GM18498 (cell line): ENCODE results near the gene RAB39A.
"Not testable (repeated sequence)": the region's sequence is repeated elsewhere in the genome, so short reads cannot be mapped to it uniquely, and the experiment has no call there.

ENCODE experiments used
- ATAC-seq: cut with Tn5 transposase; IDR thresholded peaks from one replicate; pipeline ENCODE4 v1.9.1; 2021; ENCODE audit warnings: mild to moderate bottlenecking, moderate library complexity; ENCODE audit not compliant: unreplicated experiment

The RAB39A gene

DNA sequence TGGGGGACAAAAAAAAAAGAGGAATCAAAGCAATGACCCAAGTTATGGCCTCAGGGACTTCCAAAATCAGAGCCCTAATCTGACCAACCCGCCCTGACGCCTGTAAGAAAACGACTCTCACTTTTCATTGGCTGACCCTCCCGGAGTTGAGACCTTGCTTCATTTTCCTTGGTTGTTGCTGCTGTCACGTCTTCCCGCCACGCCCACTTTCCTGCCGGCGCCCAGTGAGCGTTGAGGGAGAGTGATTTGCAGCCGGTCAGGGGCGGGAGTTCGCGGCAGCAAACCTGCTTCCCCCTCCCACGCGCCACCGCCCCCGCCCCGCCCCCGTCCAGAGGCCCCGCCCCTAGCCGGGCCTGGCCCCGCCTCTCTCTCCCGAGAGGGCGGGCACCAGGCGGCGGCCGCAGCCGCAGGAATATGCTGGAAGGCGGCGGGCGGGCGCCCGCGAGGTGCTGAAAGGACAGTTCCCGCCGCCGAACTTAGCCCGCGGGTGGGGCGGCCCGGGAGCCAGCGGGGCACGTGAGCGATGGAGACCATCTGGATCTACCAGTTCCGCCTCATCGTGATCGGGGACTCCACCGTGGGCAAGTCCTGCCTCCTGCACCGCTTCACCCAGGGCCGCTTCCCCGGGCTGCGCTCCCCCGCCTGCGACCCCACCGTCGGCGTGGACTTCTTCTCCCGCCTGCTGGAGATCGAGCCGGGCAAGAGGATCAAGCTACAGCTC lies at the start of gene RAB39A:
Gene RAB39A, plus strand, starts transcription at position 403 of the 721 bp plus-strand sequence. Its CDS starts 121 bp downstream, at position 524.
- ATAC-seq, result peak; percentile 96

GRCh38 chr11:107881471-107881870 lies 46.8 kb upstream of the RAB39A start:
- not testable (repeated sequence) for ATAC-seq

- ATAC-seq, result no peak
Observed at GRCh38 chr11:107882095-107882820, 46.0 kb upstream of the RAB39A start.

- peak; percentile 71 for ATAC-seq
Observed at GRCh38 chr11:107898270-107898669, 30.0 kb upstream of the RAB39A start.

DNA sequence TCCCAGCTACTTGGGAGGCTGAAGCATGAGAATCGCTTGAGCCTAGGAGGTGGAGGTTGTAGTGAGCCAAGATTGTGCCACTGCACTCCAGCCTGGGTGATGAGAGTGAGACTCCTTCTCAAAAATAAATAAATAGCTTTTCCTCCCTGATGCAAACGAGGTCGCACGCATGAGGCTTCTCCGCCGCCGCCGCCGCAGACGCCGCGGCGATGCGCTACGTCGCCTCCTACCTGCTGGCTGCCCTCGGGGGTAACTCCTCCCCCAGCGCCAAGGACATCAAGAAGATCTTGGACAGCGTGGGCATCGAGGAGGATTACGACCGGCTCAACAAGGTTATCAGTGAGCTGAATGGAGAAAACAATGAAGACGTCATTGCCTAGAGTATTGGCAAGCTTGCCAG lies 20.0 kb upstream of the RAB39A start:
- no peak for ATAC-seq

DNA sequence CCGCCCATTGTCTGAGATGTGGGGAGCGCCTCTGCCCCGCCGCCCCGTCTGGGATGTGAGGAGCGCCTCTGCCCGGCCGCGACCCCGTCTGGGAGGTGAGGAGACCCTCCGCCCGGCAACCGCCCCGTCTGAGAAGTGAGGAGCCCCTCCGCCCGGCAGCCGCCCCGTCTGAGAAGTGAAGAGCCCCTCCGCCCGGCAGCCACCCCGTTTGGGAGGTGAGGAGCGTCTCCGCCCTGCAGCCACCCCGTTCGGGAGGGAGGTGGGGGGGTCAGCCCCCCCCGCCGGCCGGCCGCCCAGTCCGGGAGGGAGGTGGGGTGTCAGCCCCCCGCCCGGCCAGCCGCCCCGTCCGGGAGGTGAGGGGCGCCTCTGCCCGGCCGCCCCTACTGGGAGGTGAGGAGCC lies 15.8 kb upstream of the RAB39A start:
- not testable (repeated sequence) for ATAC-seq

DNA sequence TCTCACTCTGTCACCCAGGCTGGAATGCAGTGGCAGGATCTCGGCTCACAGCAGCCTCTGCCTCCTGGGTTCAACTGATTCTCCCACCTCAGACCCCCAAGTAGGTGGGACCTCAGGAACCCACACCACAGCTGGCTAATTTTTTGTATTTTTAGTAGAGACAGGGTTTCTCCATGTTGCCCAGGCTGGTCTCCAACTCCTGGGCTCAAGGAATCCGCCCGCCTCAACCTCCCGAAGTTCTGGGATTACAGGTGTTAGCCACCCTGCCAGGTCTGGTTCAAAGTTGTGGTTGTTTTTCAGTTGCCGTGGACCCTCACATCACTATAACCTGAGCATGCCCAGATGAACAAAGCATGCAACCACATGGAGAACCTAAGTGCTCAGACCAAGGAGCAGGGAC lies 13.0 kb upstream of the RAB39A start:
- ATAC-seq, result no peak

DNA sequence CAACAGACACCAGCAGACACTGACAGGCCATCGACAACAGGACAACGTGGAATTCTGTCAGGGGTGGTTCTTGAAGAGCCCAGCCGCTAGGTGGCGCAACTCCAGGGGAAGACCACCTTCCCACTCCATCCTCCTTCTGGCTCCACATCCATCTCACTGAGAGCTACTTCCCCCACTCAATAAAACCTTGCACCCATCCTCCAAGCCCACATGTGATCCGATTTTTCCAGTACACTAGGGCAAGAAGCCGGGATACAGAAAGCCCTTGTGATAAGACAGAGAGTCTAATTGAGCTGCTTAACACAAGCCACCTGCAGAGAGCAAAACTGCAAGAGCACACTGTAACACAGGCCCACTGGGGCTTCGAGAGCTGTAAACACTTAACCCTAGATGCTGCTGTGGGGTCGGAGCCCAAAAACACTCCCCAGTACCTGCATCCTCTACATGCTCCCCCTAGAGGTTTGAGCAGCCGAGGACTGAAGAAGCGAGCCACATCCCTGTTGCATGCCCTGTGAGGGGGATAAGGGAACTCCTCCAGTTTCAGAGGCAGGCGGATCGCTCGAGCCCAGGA lies 11.5 kb upstream of the RAB39A start:
- ATAC-seq, result peak; percentile 66

- no peak for ATAC-seq
Observed at GRCh38 chr11:107921997-107922396, 6.3 kb upstream of the RAB39A start.

GRCh38 chr11:107923519-107923918 lies 4.7 kb upstream of the RAB39A start:
- ATAC-seq, result not testable (repeated sequence)

- ATAC-seq, result no peak
Observed at GRCh38 chr11:107924306-107924705, 3.9 kb upstream of the RAB39A start.

- no peak for ATAC-seq
Observed at GRCh38 chr11:107927559-107927958, 689 bp upstream of the RAB39A start.

DNA sequence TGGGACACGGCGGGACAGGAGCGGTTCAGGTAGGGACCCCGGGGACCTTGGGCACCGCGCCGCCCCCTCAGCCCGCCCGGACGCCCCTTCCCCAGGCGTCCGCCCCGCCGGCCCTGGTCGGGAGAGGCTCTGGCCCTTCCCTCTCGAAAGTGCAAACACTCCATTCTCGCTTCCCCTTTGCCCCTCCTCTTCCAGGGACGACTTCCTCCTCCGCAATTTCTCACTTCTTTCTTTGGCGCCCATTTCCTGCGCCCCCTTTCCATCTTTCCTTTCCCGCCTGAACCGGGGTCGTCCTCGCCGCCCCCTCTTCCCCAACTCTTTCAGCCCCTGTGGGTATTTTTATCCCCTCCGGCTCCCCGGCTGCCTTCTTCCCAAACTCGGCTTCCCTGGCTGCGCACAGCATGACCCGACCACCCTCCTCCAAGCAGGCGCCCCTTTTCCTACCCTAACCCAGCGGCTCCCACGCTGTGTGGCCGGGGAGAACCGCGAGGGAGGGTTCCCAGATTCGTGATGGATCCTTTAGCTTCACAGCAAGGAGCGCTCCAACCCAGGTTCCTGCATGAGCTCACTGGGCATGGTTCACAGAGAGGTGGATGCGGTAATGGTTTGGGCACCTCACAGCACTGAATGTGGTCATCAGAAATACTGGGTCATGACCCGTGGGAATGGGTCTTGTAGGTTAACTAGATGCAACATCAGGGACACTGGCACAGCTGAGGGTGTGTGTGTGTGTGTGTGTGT lies 689 bp downstream of the RAB39A start:
- peak; percentile 6 for ATAC-seq

DNA sequence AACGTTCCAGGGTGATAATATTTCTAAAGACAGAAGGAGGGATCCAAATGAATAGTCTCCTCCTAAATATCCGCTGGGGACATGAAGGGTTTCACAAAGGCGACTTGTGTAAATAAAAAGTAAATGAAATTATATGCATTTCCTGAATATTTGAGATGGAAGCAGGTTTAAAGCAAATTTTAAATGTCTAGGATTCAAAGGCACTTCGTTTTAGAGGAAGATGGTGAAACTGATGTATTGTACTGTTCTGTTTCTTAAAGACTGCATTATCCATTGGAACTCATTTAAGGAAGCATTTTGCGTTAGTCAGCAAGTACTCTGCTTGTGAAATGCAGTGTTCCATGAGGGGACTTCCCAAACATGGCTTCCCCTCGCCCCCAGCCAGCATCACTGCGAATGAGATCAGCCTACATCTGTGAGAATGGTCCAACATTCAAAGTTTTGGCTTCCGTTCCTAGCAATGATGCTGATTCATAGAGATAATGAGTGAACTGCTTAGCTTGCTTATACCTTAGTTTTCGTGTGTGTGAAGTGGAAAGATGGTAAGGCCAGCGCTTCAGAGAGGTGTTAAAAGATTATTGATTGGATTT lies 1.5 kb downstream of the RAB39A start:
- ATAC-seq, result no peak

DNA sequence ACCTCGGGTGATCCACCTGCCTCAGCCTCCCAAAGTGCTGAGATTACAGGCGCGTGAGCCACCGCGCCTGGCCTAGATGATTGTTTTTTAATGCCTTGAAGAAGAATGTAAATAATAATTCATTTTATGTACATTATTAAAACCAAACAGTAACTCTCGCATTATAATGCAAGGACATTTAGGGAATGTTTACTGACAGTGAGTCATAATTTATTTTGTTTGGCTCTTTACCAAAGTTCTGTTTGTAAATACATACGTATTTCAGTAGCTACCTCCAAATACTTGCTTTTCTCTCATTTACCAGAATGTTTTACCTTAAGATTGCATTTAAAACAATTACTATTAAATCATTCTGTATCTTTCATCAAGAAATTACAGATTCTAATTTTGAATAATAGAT lies 3.0 kb downstream of the RAB39A start:
- no peak for ATAC-seq

- ATAC-seq, result no peak
Observed at GRCh38 chr11:107947904-107948303, 19.7 kb downstream of the RAB39A start.

GRCh38 chr11:107948328-107948727 lies 20.1 kb downstream of the RAB39A start:
- not testable (repeated sequence) for ATAC-seq

DNA sequence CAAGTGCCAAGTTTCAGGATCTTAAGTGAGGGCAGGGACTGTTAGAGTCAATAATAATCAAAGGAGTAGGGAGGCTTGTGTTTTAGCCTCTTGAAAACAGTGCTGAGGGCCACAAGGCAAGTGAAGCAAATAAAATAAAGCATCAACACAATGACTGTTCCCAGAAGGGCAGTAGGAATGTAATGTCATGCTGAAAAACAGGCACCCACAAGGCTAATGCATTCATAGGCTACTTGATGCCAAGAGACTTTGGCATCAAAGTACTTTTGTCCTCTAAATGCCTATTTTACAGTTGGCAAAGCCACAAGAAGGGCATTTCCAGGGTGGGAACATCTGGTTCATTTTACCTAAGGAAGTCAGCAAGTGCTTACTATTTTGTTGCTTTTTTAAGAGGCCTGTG lies 22.9 kb downstream of the RAB39A start:
- ATAC-seq, result no peak

- no peak for ATAC-seq
Observed at GRCh38 chr11:107953446-107953845, 25.2 kb downstream of the RAB39A start.

DNA sequence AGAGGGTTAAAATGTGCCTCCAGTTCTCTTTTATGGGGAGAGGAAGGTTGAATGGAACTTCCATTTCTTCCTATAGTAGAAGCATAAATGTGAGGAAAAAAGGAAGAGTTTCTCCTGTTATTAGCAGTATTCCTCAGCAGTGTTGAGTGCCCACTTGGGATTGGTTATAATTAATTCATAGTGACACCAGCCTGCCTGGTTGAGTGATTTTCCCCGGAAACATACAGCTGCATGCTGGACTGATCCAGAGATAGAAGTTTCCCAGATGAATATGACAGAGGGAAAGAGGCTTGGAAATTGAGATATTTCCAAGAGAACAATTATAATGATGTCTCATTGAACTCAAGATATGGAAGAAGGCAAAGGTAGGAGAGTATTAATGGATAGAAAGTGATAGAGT lies 28.3 kb downstream of the RAB39A start:
- no peak for ATAC-seq

- no peak for ATAC-seq
Observed at GRCh38 chr11:107957109-107957588, 28.9 kb downstream of the RAB39A start.
